C4-2B (cell line): ENCODE measurements around the gene LILRB3.

ENCODE experiments used
- ZFX ChIP-seq: fragments of 450-650 bp; IDR thresholded peaks from 2 replicates; pipeline ENCODE4 v1.6.1; 2017
- TF ChIP-seq, protein P1 (sequence below): fragments of 450-650 bp; conservative IDR thresholded peaks from 2 replicates; pipeline ENCODE4 v1.5.1; 2017; ENCODE audit warnings: mild to moderate bottlenecking

DNA sequence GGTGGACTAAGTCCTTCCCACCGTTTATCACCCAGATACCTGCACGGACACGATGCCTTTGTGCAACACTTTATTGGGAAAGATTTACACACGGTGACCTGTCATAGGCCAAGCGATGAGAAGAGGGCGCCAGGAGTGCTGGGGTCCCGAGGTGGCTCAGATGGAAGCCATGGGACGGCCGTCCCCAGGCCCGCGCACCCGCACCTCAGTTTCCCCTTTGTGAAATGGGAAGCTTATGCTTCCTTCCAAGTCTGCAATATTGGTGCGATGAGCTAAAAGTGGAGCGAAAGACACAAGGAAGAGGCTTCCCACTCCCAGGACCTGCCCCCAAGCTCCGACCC is 49.5 kb downstream of the LILRB3 start:
- TF ChIP-seq, protein P1, sequence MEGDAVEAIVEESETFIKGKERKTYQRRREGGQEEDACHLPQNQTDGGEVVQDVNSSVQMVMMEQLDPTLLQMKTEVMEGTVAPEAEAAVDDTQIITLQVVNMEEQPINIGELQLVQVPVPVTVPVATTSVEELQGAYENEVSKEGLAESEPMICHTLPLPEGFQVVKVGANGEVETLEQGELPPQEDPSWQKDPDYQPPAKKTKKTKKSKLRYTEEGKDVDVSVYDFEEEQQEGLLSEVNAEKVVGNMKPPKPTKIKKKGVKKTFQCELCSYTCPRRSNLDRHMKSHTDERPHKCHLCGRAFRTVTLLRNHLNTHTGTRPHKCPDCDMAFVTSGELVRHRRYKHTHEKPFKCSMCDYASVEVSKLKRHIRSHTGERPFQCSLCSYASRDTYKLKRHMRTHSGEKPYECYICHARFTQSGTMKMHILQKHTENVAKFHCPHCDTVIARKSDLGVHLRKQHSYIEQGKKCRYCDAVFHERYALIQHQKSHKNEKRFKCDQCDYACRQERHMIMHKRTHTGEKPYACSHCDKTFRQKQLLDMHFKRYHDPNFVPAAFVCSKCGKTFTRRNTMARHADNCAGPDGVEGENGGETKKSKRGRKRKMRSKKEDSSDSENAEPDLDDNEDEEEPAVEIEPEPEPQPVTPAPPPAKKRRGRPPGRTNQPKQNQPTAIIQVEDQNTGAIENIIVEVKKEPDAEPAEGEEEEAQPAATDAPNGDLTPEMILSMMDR: no peak; the same call in 1 of the 2 replicates
- no peak for TF ChIP-seq ZFX
